B cell (primary cell): ENCODE data around the gene TMEM151A.

ENCODE experiments used
- EZH2 ChIP-seq: IDR thresholded peaks from 2 replicates; pipeline ENCODE4 v1.6.1; 2012; ENCODE audit warnings: borderline replicate concordance, low read depth, mild to moderate bottlenecking, moderate library complexity, low read length; ENCODE audit not compliant: insufficient read depth, poor library complexity, severe bottlenecking
- TF ChIP-seq, protein P1 (sequence below): fragments of 200-600 bp; IDR thresholded peaks from one replicate; pipeline ENCODE4 v1.8.0; 2022; ENCODE audit warnings: antibody characterized with exemption, mild to moderate bottlenecking

DNA sequence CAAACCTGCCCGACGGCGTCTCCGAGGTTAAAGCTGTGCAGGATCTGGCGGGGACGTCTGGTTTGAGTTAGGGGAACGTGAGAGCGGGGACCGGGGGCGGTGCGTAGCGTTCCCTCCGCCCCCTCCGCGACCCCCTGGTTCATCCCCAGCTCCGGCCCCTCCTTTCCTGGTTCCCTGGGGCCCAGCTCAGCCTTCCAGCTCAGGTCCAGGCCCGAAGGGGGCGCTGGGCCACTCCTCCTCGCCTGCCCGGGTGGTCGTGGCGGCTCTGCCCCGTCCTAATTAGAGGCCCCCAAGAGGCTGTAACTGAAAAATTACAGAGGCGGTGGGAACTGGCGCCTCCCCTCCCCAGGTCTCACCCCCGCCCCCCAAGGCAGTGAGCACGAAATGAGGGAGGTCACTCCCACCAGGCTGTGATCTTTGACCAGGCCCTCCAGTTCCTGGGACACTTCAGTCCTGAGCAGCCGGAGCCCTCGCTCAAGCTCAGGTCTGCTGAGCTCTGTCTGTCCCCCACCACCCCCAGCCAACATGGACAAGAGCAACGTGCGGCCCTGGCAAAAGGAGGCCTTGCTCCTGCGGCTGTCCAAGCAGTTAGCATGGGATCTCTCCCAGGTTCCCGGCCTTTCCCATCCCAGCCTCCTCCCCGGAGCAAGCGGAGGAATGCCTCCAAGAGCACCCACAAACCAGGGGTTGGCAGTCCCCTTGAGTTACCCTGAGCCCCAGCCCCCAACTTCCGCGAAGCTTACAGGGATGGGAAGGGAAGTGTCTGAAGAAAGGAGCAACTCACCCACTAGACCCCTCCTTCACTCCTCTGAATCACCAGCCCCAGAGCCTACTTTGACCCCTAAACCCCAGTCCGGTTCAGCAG is 21.9 kb downstream of the TMEM151A start:
- TF ChIP-seq, protein P1, sequence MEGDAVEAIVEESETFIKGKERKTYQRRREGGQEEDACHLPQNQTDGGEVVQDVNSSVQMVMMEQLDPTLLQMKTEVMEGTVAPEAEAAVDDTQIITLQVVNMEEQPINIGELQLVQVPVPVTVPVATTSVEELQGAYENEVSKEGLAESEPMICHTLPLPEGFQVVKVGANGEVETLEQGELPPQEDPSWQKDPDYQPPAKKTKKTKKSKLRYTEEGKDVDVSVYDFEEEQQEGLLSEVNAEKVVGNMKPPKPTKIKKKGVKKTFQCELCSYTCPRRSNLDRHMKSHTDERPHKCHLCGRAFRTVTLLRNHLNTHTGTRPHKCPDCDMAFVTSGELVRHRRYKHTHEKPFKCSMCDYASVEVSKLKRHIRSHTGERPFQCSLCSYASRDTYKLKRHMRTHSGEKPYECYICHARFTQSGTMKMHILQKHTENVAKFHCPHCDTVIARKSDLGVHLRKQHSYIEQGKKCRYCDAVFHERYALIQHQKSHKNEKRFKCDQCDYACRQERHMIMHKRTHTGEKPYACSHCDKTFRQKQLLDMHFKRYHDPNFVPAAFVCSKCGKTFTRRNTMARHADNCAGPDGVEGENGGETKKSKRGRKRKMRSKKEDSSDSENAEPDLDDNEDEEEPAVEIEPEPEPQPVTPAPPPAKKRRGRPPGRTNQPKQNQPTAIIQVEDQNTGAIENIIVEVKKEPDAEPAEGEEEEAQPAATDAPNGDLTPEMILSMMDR, result no peak
- no peak for TF ChIP-seq EZH2
